CD14-positive monocyte (primary cell): ENCODE measurements around the gene TSPAN11. TPM values are rescaled to one million over a fixed set of nuclear protein-coding genes. Genes with fewer than 3 reads are reported as not detected.

Experiments used
- DNase-seq, 3 donors: peaks; one replicate each; pipeline ENCODE4 v3.0.0-alpha.2; 2011 to 2022
- H2AFZ ChIP-seq: 2 replicates; pipeline ENCODE4 v1.6.0; 2012; ENCODE audit warnings: mild to moderate bottlenecking, low read depth, low read length, inconsistent platforms; ENCODE audit not compliant: insufficient read depth, poor library complexity, severe bottlenecking
- H3K27ac ChIP-seq, 2 donors: 1 replicate in 1 of 2; 2 replicates in 1 of 2; pipeline ENCODE4 v1.5.1; 2012 to 2013; ENCODE audit warnings: low read length in 2 of 2, control low read depth in 1 of 2, inconsistent platforms in 1 of 2, low read depth in 1 of 2, mild to moderate bottlenecking in 1 of 2
- H3K27me3 ChIP-seq, 2 donors: one replicate each; pipeline versions ENCODE4 v1.6.0 to v1.6.1; 2011 to 2013; ENCODE audit warnings: low read length in 2 of 2; ENCODE audit not compliant: control insufficient read depth in 2 of 2, insufficient read depth in 2 of 2
- H3K36me3 ChIP-seq, 2 donors: replicated peaks in 1 of 2; 1 replicate in 1 of 2; 2 replicates in 1 of 2; pipeline versions ENCODE4 v1.5.1 to v1.6.1; 2012 to 2013; ENCODE audit warnings: low read length in 2 of 2, control low read depth in 1 of 2, inconsistent platforms in 1 of 2, mild to moderate bottlenecking in 1 of 2; ENCODE audit not compliant: insufficient read depth in 2 of 2, control insufficient read depth in 1 of 2
- H3K4me1 ChIP-seq, 2 donors: 1 replicate in 1 of 2; 2 replicates in 1 of 2; pipeline versions ENCODE4 v1.5.1 to v1.6.1; 2012 to 2013; ENCODE audit warnings: low read length in 2 of 2, control low read depth in 1 of 2, inconsistent platforms in 1 of 2, mild to moderate bottlenecking in 1 of 2, moderate library complexity in 1 of 2; ENCODE audit not compliant: insufficient read depth in 2 of 2, control insufficient read depth in 1 of 2
- H3K4me2 ChIP-seq: replicated peaks from 2 replicates; pipeline ENCODE3; 2012; ENCODE audit warnings: low read length, moderate library complexity, mild to moderate bottlenecking; ENCODE audit not compliant: poor library complexity, severe bottlenecking; ENCODE audit errors: extremely low read depth
- H3K4me3 ChIP-seq, 3 experiments: fragments of 200-600 bp in 1 of 3; sonication (generic) in 1 of 3; replicated peaks in 1 of 3; 1 replicate in 2 of 3; 2 replicates in 1 of 3; pipeline ENCODE4 v1.5.1; 2011 to 2013; ENCODE audit warnings: low read length in 3 of 3, mild to moderate bottlenecking in 3 of 3, control low read depth in 2 of 3, low read depth in 2 of 3, inconsistent platforms in 1 of 3, moderate library complexity in 1 of 3
- H3K79me2 ChIP-seq: 2 replicates; pipeline ENCODE4 v1.6.0; 2012; ENCODE audit warnings: mild to moderate bottlenecking, control low read depth, inconsistent platforms, low read length, moderate library complexity; ENCODE audit not compliant: insufficient read depth
- H3K9ac ChIP-seq: 2 replicates; pipeline ENCODE4 v1.6.0; 2017; ENCODE audit warnings: low read length, mild to moderate bottlenecking; ENCODE audit not compliant: insufficient read depth, poor library complexity, severe bottlenecking
- H3K9me3 ChIP-seq, 2 donors: replicated peaks in 1 of 2; 1 replicate in 1 of 2; 2 replicates in 1 of 2; pipeline versions ENCODE4 v1.5.1 to v1.6.1; 2012 to 2013; ENCODE audit warnings: low read length in 2 of 2, control low read depth in 1 of 2; ENCODE audit not compliant: control insufficient read depth in 1 of 2, insufficient read depth in 1 of 2
- H4K20me1 ChIP-seq: 2 replicates; pipeline ENCODE4 v1.6.0; 2012; ENCODE audit warnings: mild to moderate bottlenecking, low read length, control low read depth, moderate library complexity; ENCODE audit not compliant: insufficient read depth
- H3K27ac Mint-ChIP-seq, 7 donors: one replicate each; pipeline ENCODE4 v1.8.0; 2020; ENCODE audit warnings: mild to moderate bottlenecking in 7 of 7, mixed read lengths in 7 of 7, moderate library complexity in 6 of 7, inconsistent platforms in 2 of 7
- H3K27me3 Mint-ChIP-seq, 3 donors: one replicate each; pipeline ENCODE4 v1.8.0; 2021 to 2022; ENCODE audit warnings: low read depth in 3 of 3, mild to moderate bottlenecking in 3 of 3, mixed read lengths in 3 of 3, moderate library complexity in 3 of 3, inconsistent platforms in 1 of 3
- H3K36me3 Mint-ChIP-seq, 2 donors: one replicate each; pipeline ENCODE4 v1.8.0; 2020; ENCODE audit warnings: mixed read lengths in 2 of 2, inconsistent platforms in 1 of 2, mild to moderate bottlenecking in 1 of 2
- H3K4me1 Mint-ChIP-seq: one replicate; pipeline ENCODE4 v1.8.0; 2020; ENCODE audit warnings: mild to moderate bottlenecking, mixed read lengths
- H3K4me3 Mint-ChIP-seq, 2 donors: one replicate each; pipeline ENCODE4 v1.8.0; 2020; ENCODE audit warnings: mild to moderate bottlenecking in 2 of 2, mixed read lengths in 2 of 2, moderate library complexity in 1 of 2
- H3K9me3 Mint-ChIP-seq, 7 donors: one replicate each; pipeline ENCODE4 v1.8.0; 2020 to 2022; ENCODE audit warnings: mixed read lengths in 7 of 7, mild to moderate bottlenecking in 6 of 7, moderate library complexity in 6 of 7, inconsistent platforms in 2 of 7
- CTCF ChIP-seq: fragments of 200-600 bp; IDR thresholded peaks from one replicate; pipeline ENCODE4 v1.8.0; 2022; ENCODE audit warnings: antibody characterized with exemption, mild to moderate bottlenecking
- WGBS: methylation state at CpG from one replicate; pipeline ENCODE4 v1.1.5; 2013; ENCODE audit warnings: missing lambda C conversion rate; ENCODE audit not compliant: insufficient coverage; 5-methylcytosine and 5-hydroxymethylcytosine counted together
- intact Hi-C, 2 donors: fragments of 100-400 bp; cut with micrococcal nuclease; formaldehyde crosslinking; loops; one replicate each; pipeline versions ENCODE4 v1.15.0 to v1.15.1; 2023
- polyA plus RNA-seq, 3 donors: library from polyadenylated mRNA; depleted of rRNA in 1 of 3; unstranded in 2 of 3; stranded (reverse) in 1 of 3; fragments of 300-500 nt in 2 of 3; fragments of >200 nt in 1 of 3; fragmentation: Illumina TruSeq in 2 of 3; gene quantifications; 1 replicate in 2 of 3; 2 replicates in 1 of 3; pipeline ENCODE4 v1.2.3, GENCODE V29; 2012 to 2021

TSPAN11 gene
- polyA plus RNA-seq, 3 donors, result not detected

GRCh38 chr12:31001581-31002360 lies 75.2 kb downstream of the TSPAN11 start:
- peaks cover 0 to 4% (median 2%) of the 10 kb centered on the region in 7 donors for H3K9me3 Mint-ChIP-seq
- intact Hi-C loops, result no loop called here
- H3K27ac ChIP-seq, result no peak overlapping the region
- no peaks in the 10 kb centered on the region for H3K27me3 ChIP-seq
- H4K20me1 ChIP-seq, result no peaks in the 10 kb centered on the region
- WGBS, result 92% methylated on average over 6 of the region's 9 CpGs
- no peak overlapping the region for H3K4me3 ChIP-seq
- no peak for DNase-seq
- no peaks in the 10 kb centered on the region for H3K4me1 ChIP-seq
- H3K79me2 ChIP-seq, result no peaks in the 10 kb centered on the region
- no peak overlapping the region for H3K4me2 ChIP-seq
- peaks cover 0 to 3% of the 10 kb centered on the region in 2 donors for H3K9me3 ChIP-seq
- H3K27me3 Mint-ChIP-seq, result peaks cover 0 to 2% (median 0%) of the 10 kb centered on the region in 3 donors
- no peak overlapping the region for H3K27ac Mint-ChIP-seq
- no peaks in the 10 kb centered on the region for H3K36me3 ChIP-seq
- H3K4me1 Mint-ChIP-seq, result peaks cover 3% of the 10 kb centered on the region
- H3K36me3 Mint-ChIP-seq, result no peaks in the 10 kb centered on the region
- no peak overlapping the region for H2AFZ ChIP-seq
- no peak overlapping the region for H3K4me3 Mint-ChIP-seq
- no peak for TF ChIP-seq CTCF
- H3K9ac ChIP-seq, result no peak overlapping the region

- Histone ChIP-seq H2AFZ (no peak overlapping the region), H4K20me1 (no peaks in the 10 kb centered on the region), H3K4me2 (no peak overlapping the region), H3K9me3 (peaks cover 0 to 3% of the 10 kb centered on the region in 2 donors), H3K27me3 (no peaks in the 10 kb centered on the region), H3K4me1 (no peaks in the 10 kb centered on the region), H3K9ac (no peak overlapping the region), H3K79me2 (no peaks in the 10 kb centered on the region), H3K4me3 (no peak overlapping the region), H3K36me3 (no peaks in the 10 kb centered on the region), H3K27ac (no peak overlapping the region)
- Mint-ChIP-seq H3K9me3 (peaks cover 0 to 2% (median under 1%) of the 10 kb centered on the region in 7 donors), H3K27me3 (peaks cover 0 to 3% (median 2%) of the 10 kb centered on the region in 3 donors), H3K36me3 (no peaks in the 10 kb centered on the region), H3K27ac (no peak overlapping the region), H3K4me3 (no peak overlapping the region), H3K4me1 (peaks cover 3% of the 10 kb centered on the region)
- intact Hi-C loops, result no loop called here
- WGBS, result 92% methylated on average over 4 of the region's 5 CpGs
- no peak for TF ChIP-seq CTCF
- DNase-seq, result no peak
Observed at GRCh38 chr12:31002361-31002725, 75.8 kb downstream of the TSPAN11 start.
